Suprapubic skin (tissue), 4 donors: ENCODE data around the gene LPCAT3.

Experiments
- CTCF ChIP-seq, 2 donors: fragments of 200-600 bp in 1 of 2; fragments of 450-650 bp in 1 of 2; sonication (generic) in 1 of 2; IDR thresholded peaks; one replicate each; pipeline ENCODE4 v1.5.1; 2016 to 2019; ENCODE audit warnings: antibody characterized with exemption in 2 of 2, mild to moderate bottlenecking in 1 of 2, moderate library complexity in 1 of 2
- POLR2A ChIP-seq, 2 donors: fragments of 450-650 bp; IDR thresholded peaks; one replicate each; pipeline ENCODE4 v1.6.1; 2017; ENCODE audit warnings: antibody characterized with exemption in 2 of 2, mild to moderate bottlenecking in 2 of 2, moderate library complexity in 2 of 2
- POLR2AphosphoS5 ChIP-seq, 3 donors: sonication (generic); formaldehyde crosslinking; IDR thresholded peaks; one replicate each; pipeline ENCODE4 v1.6.1; 2017; ENCODE audit warnings: antibody characterized with exemption in 3 of 3

- TF ChIP-seq CTCF (IDR thresholded peaks at IDR 0.05) (no peak), POLR2A (IDR thresholded peaks at IDR 0.05) (no peak), POLR2AphosphoS5 (IDR thresholded peaks at IDR 0.05) (no peak)
These were observed 6.2 kb downstream of the LPCAT3 start for GRCh38 chr12:7012024-7012607.
